Measurements from ENCODE around the gene PLCZ1. TPM values are rescaled to one million over a fixed set of nuclear protein-coding genes. Genes with fewer than 3 reads are reported as not detected.

Gene PLCZ1, protein sequence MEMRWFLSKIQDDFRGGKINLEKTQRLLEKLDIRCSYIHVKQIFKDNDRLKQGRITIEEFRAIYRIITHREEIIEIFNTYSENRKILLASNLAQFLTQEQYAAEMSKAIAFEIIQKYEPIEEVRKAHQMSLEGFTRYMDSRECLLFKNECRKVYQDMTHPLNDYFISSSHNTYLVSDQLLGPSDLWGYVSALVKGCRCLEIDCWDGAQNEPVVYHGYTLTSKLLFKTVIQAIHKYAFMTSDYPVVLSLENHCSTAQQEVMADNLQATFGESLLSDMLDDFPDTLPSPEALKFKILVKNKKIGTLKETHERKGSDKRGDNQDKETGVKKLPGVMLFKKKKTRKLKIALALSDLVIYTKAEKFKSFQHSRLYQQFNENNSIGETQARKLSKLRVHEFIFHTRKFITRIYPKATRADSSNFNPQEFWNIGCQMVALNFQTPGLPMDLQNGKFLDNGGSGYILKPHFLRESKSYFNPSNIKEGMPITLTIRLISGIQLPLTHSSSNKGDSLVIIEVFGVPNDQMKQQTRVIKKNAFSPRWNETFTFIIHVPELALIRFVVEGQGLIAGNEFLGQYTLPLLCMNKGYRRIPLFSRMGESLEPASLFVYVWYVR
- not detected in 2 replicates for total RNA-seq

DNA sequence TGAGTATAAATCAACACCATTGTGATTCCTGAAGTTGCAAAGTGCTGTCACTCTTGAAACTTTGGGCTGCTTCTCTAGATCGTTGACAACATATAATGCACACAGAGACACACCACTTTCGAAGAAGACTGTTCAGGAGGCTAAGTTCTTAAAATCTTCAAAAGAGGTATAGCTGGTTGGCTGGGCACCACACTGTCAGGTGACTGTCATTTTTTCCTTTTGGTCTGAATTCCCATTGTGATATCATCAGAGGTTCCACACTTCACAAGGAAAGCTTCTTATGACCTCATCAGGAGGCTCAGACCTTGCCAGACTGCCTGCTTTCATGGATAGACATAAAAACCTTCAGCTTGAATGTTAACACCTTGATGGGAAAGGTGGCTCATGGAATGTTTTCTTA lies at the start of gene PLCZ1, which contains the start of gene CAPZA3:
Gene PLCZ1, minus strand, starts transcription at position 194 of the 400 bp plus-strand sequence. CDS start 641 bp downstream, outside the sequence.
Gene CAPZA3, plus strand, starts transcription at position 301 of the 400 bp plus-strand sequence. CDS start 150 bp downstream, outside the sequence.

Other genes starting within 250 kb of the PLCZ1 start
- gene CAPZA3, start 107 bp upstream of the PLCZ1 start, total RNA-seq, result not detected in 2 replicates